Esophagus muscularis mucosa (tissue), 4 donors: ENCODE measurements around the gene RALA. TPM values are rescaled to one million over a fixed set of nuclear protein-coding genes. Genes with fewer than 3 reads are reported as not detected.

Experiments
- DNase-seq: peaks from one replicate; pipeline ENCODE4 v3.0.0-alpha.2; 2017; ENCODE audit errors: extremely low spot score
- H3K27ac ChIP-seq, 4 donors: fragments of 200-600 bp; sonication (generic); replicated peaks in 1 of 4; 1 replicate in 3 of 4; 2 replicates in 1 of 4; pipeline ENCODE4 v1.5.1; 2016 to 2019; ENCODE audit warnings: mild to moderate bottlenecking in 1 of 4
- H3K27me3 ChIP-seq, 4 donors: fragments of 200-600 bp; sonication (generic); one replicate each; pipeline versions ENCODE4 v1.5.1 to v1.6.0; 2016 to 2019
- H3K36me3 ChIP-seq, 4 donors: fragments of 200-600 bp; sonication (generic); one replicate each; pipeline ENCODE4 v1.5.1; 2016 to 2019
- H3K4me1 ChIP-seq, 4 donors: fragments of 200-600 bp; sonication (generic); one replicate each; pipeline ENCODE4 v1.5.1; 2016 to 2019
- H3K4me3 ChIP-seq, 4 donors: fragments of 200-600 bp; sonication (generic); 1 replicate in 2 of 4; 2 replicates in 2 of 4; pipeline ENCODE4 v1.5.1; 2016 to 2019; ENCODE audit warnings: mild to moderate bottlenecking in 4 of 4, moderate library complexity in 1 of 4
- H3K9me3 ChIP-seq, 4 donors: fragments of 200-600 bp; sonication (generic); 1 replicate in 3 of 4; 2 replicates in 1 of 4; pipeline ENCODE4 v1.5.1; 2016 to 2019
- CTCF ChIP-seq, 3 experiments: fragments of 200-600 bp in 2 of 3; fragments of 450-650 bp in 1 of 3; sonication (generic) in 2 of 3; IDR thresholded peaks; one replicate each; pipeline ENCODE4 v1.5.1; 2017 to 2019; ENCODE audit warnings: antibody characterized with exemption in 3 of 3, mild to moderate bottlenecking in 2 of 3, moderate library complexity in 1 of 3
- EP300 ChIP-seq: sonication (generic); formaldehyde crosslinking; IDR thresholded peaks from one replicate; pipeline ENCODE4 v1.6.1; 2017; ENCODE audit warnings: antibody characterized with exemption
- POLR2A ChIP-seq: fragments of 450-650 bp; IDR thresholded peaks from one replicate; pipeline ENCODE4 v1.6.1; 2017; ENCODE audit warnings: antibody characterized with exemption, moderate library complexity, mild to moderate bottlenecking, low read depth
- POLR2AphosphoS5 ChIP-seq, 2 donors: sonication (generic); formaldehyde crosslinking; IDR thresholded peaks; one replicate each; pipeline ENCODE4 v1.6.1; 2017; ENCODE audit warnings: antibody characterized with exemption in 2 of 2
- WGBS: methylation state at CpG from one replicate; pipeline ENCODE4 v1.1.5; 2018; 5-methylcytosine and 5-hydroxymethylcytosine counted together
- intact Hi-C: fragments of 100-400 bp; cut with DNase I; formaldehyde crosslinking; loops from one replicate; pipeline ENCODE4 v1.15.1; 2023
- total RNA-seq, 4 donors: library from RNA; depleted of rRNA; stranded (reverse); fragments of >200 nt; gene quantifications; one replicate each; pipeline versions ENCODE4 v1.1.0 to v1.2.1, GENCODE V29; 2016

RALA gene
- total RNA-seq, 4 donors from 2014 or later = 12.3 to 25.1 (median 19.6) TPM

GRCh38 chr7:39645482-39646407 is 22.4 kb downstream of the RALA start:
- no peak for DNase-seq
- TF ChIP-seq CTCF (IDR thresholded peaks at IDR 0.05) (no peak), EP300 (no peak), POLR2AphosphoS5 (IDR thresholded peaks at IDR 0.05) (no peak), POLR2A (no peak)
- intact Hi-C loops = no loop called here

GRCh38 chr7:39647816-39648215 is 24.4 kb downstream of the RALA start:
- H3K4me1 ChIP-seq = peaks cover 11 to 36% (median 32%) of the 10 kb centered on the region in 4 donors
- no peak overlapping the region for H3K27ac ChIP-seq
- TF ChIP-seq POLR2AphosphoS5 (IDR thresholded peaks at IDR 0.05) (no peak), POLR2A (no peak), CTCF (IDR thresholded peaks at IDR 0.05) (no peak), EP300 (no peak)
- no peak for DNase-seq
- no peaks in the 10 kb centered on the region for H3K9me3 ChIP-seq
- no peak overlapping the region for H3K4me3 ChIP-seq
- H3K36me3 ChIP-seq = no peaks in the 10 kb centered on the region
- intact Hi-C loops = no loop called here
- no peaks in the 10 kb centered on the region for H3K27me3 ChIP-seq

More at GRCh38 chr7:39645482-39646407, 22.4 kb downstream of the RALA start:
- Histone ChIP-seq H3K27ac (no peak overlapping the region), H3K9me3 (no peaks in the 10 kb centered on the region), H3K4me1 (peaks cover 11 to 36% (median 27%) of the 10 kb centered on the region in 4 donors), H3K36me3 (no peaks in the 10 kb centered on the region), H3K27me3 (no peaks in the 10 kb centered on the region), H3K4me3 (no peak overlapping the region)
- 87% methylated on average over 5 of the region's 5 CpGs for WGBS

- WGBS = 82% methylated on average over 3 of the region's 4 CpGs
- no peaks in the 10 kb centered on the region for H3K27me3 ChIP-seq
- H3K4me3 ChIP-seq = no peak overlapping the region
- no peak for TF ChIP-seq POLR2AphosphoS5 (IDR thresholded peaks at IDR 0.05)
- no peak for TF ChIP-seq CTCF (IDR thresholded peaks at IDR 0.05)
- no peak for TF ChIP-seq POLR2A
- TF ChIP-seq EP300 = no peak
- no peaks in the 10 kb centered on the region for H3K36me3 ChIP-seq
- H3K9me3 ChIP-seq = peaks cover 0 to 5% (median 0%) of the 10 kb centered on the region in 4 donors
- no peak overlapping the region for H3K27ac ChIP-seq
- intact Hi-C loops = no loop called here
- no peak for DNase-seq
- H3K4me1 ChIP-seq = peaks cover 0 to 35% (median 20%) of the 10 kb centered on the region in 4 donors
Observed at GRCh38 chr7:39650676-39651075, 27.3 kb downstream of the RALA start.

GRCh38 chr7:39651265-39651664 is 27.9 kb downstream of the RALA start:
- WGBS = 93% methylated on average over 3 of the region's 3 CpGs
- H3K27me3 ChIP-seq = no peaks in the 10 kb centered on the region
- TF ChIP-seq POLR2A = no peak
- TF ChIP-seq EP300 = no peak
- H3K4me3 ChIP-seq = no peak overlapping the region
- DNase-seq = no peak
- H3K36me3 ChIP-seq = no peaks in the 10 kb centered on the region
- H3K9me3 ChIP-seq = peaks cover 0 to 5% (median 0%) of the 10 kb centered on the region in 4 donors
- no peak overlapping the region for H3K27ac ChIP-seq
- intact Hi-C loops = no loop called here
- peaks cover 0 to 35% (median 15%) of the 10 kb centered on the region in 4 donors for H3K4me1 ChIP-seq

GRCh38 chr7:39656415-39656814 is 33.0 kb downstream of the RALA start:
- no peak for DNase-seq
- intact Hi-C loops = no loop called here
- Histone ChIP-seq H3K4me1 (peaks cover 0 to 12% (median 0%) of the 10 kb centered on the region in 4 donors), H3K36me3 (no peaks in the 10 kb centered on the region), H3K9me3 (peaks cover 0 to 5% (median 0%) of the 10 kb centered on the region in 4 donors), H3K4me3 (no peak overlapping the region), H3K27me3 (no peaks in the 10 kb centered on the region), H3K27ac (no peak overlapping the region)
- 90% methylated on average over 1 of the region's 1 CpG for WGBS
- TF ChIP-seq POLR2A (no peak), CTCF (IDR thresholded peaks at IDR 0.05) (no peak), POLR2AphosphoS5 (IDR thresholded peaks at IDR 0.05) (no peak), EP300 (no peak)
